ENCODE results near the gene GTF2IRD1.

DNA sequence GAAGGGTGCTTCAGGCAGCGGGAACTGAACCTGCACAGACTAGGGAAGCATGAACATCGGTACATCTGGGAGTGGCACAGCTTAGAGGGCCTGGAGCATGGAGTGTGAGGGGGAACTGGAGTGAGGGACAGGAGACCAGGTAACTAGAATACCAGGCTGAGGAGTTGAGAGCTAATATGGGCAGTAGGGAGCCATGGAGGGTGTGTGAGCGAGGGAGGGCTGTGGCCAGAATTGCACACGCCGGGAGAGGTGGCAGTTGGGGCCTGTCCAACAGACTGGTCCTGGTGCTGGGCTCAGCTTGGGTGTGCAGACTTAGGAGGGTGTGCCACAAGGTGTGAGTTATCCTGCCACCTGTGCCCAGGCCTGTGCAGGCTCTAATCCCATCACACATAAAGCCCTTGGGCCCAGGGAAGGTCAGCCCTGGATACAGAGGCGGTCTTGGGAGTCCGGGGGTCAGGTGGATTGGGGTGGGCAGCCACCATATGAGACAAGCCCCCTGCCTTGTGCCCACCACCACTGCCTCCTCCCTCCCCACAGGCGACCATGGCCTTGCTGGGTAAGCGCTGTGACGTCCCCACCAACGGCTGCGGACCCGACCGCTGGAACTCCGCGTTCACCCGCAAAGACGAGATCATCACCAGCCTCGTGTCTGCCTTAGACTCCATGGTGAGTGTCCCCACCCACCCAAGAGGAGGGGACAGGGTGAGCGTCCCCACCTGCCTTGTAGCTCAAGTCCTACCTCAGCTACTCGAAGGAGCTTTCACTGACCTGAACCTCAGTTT, 54.0 kb downstream of the GTF2IRD1 start:
- TF ChIP-seq POLR2AphosphoS5 (IDR thresholded peaks at IDR 0.05; ENCODE audit: low read depth, low read length) (no peak), TAF1 (IDR thresholded peaks at IDR 0.05; ENCODE audit: borderline replicate concordance, insufficient read depth, low read length) (no peak), SIN3A (IDR thresholded peaks at IDR 0.05; ENCODE audit: borderline replicate concordance, insufficient read depth, low read length) (no peak)
- TF ChIP-seq, protein P1, sequence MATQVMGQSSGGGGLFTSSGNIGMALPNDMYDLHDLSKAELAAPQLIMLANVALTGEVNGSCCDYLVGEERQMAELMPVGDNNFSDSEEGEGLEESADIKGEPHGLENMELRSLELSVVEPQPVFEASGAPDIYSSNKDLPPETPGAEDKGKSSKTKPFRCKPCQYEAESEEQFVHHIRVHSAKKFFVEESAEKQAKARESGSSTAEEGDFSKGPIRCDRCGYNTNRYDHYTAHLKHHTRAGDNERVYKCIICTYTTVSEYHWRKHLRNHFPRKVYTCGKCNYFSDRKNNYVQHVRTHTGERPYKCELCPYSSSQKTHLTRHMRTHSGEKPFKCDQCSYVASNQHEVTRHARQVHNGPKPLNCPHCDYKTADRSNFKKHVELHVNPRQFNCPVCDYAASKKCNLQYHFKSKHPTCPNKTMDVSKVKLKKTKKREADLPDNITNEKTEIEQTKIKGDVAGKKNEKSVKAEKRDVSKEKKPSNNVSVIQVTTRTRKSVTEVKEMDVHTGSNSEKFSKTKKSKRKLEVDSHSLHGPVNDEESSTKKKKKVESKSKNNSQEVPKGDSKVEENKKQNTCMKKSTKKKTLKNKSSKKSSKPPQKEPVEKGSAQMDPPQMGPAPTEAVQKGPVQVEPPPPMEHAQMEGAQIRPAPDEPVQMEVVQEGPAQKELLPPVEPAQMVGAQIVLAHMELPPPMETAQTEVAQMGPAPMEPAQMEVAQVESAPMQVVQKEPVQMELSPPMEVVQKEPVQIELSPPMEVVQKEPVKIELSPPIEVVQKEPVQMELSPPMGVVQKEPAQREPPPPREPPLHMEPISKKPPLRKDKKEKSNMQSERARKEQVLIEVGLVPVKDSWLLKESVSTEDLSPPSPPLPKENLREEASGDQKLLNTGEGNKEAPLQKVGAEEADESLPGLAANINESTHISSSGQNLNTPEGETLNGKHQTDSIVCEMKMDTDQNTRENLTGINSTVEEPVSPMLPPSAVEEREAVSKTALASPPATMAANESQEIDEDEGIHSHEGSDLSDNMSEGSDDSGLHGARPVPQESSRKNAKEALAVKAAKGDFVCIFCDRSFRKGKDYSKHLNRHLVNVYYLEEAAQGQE (IDR thresholded peaks at IDR 0.05; ENCODE audit: insufficient read depth in 1 of 2, low read depth in 2 of 2, low read length in 2 of 2) = no peak

Data from PFSK-1 (cell line).